Spleen (tissue), 11 donors: ENCODE measurements around the gene ERBB4. TPM values are rescaled to one million over a fixed set of nuclear protein-coding genes. Genes with fewer than 3 reads are reported as not detected.

Source experiments
- DNase-seq: peaks from one replicate; pipeline ENCODE4 v3.0.0-alpha.2; 2020
- H3K27ac ChIP-seq, 8 donors: fragments of 200-600 bp; sonication (generic) in 7 of 8; 1 replicate in 4 of 8; 2 replicates in 4 of 8; pipeline versions ENCODE4 v1.5.0 to v1.8.0; 2016 to 2021; ENCODE audit warnings: inconsistent platforms in 4 of 8, mild to moderate bottlenecking in 4 of 8, moderate library complexity in 1 of 8
- H3K27me3 ChIP-seq, 7 donors: fragments of 200-600 bp; sonication (generic) in 6 of 7; replicated peaks in 1 of 7; 1 replicate in 4 of 7; 2 replicates in 3 of 7; pipeline versions ENCODE4 v1.5.0 to v1.8.0; 2016 to 2021; ENCODE audit warnings: inconsistent platforms in 3 of 7, mild to moderate bottlenecking in 1 of 7
- H3K36me3 ChIP-seq, 6 donors: fragments of 200-600 bp; sonication (generic) in 5 of 6; 1 replicate in 4 of 6; 2 replicates in 2 of 6; pipeline versions ENCODE4 v1.5.0 to v1.8.0; 2016 to 2021; ENCODE audit warnings: inconsistent platforms in 2 of 6
- H3K4me1 ChIP-seq, 6 donors: fragments of 200-600 bp; sonication (generic) in 5 of 6; 1 replicate in 3 of 6; 2 replicates in 3 of 6; pipeline versions ENCODE4 v1.5.0 to v1.8.0; 2016 to 2021; ENCODE audit warnings: inconsistent platforms in 3 of 6
- H3K4me3 ChIP-seq, 8 donors: fragments of 200-600 bp; sonication (generic) in 7 of 8; 1 replicate in 4 of 8; 2 replicates in 4 of 8; pipeline versions ENCODE4 v1.5.0 to v1.8.0; 2016 to 2021; ENCODE audit warnings: inconsistent platforms in 4 of 8, mild to moderate bottlenecking in 4 of 8, moderate library complexity in 2 of 8
- H3K9me3 ChIP-seq, 8 donors: fragments of 200-600 bp; sonication (generic) in 7 of 8; 1 replicate in 4 of 8; 2 replicates in 4 of 8; pipeline versions ENCODE4 v1.5.0 to v1.8.0; 2016 to 2021; ENCODE audit warnings: inconsistent platforms in 4 of 8
- POLR2A ChIP-seq, 3 donors: fragments of 450-650 bp; IDR thresholded peaks; one replicate each; pipeline ENCODE4 v1.5.1; 2017; ENCODE audit warnings: antibody characterized with exemption in 3 of 3, mild to moderate bottlenecking in 1 of 3
- POLR2AphosphoS5 ChIP-seq, 3 donors: sonication (generic); formaldehyde crosslinking; IDR thresholded peaks; one replicate each; pipeline ENCODE4 v1.5.1; 2017; ENCODE audit warnings: antibody characterized with exemption in 3 of 3
- WGBS, 5 donors: extraction: QIAGEN DNeasy Blood & Tissue Kit in 3 of 5; methylation state at CpG; one replicate each; pipeline versions ENCODE4 v1.1.5 to v1.1.7; 2013 to 2018; 5-methylcytosine and 5-hydroxymethylcytosine counted together
- intact Hi-C: fragments of 100-400 bp; cut with DNase I; formaldehyde crosslinking; loops from one replicate; pipeline ENCODE4 v1.15.0; 2023; ENCODE audit warnings: low total_unique reads
- polyA plus RNA-seq, 3 donors: library from polyadenylated mRNA; stranded (reverse); fragments of 200-250 nt; gene quantifications; one replicate each; pipeline ENCODE4 v1.2.1, GENCODE V29; 2013
- total RNA-seq, 7 donors: library from RNA; depleted of rRNA in 3 of 7; stranded (reverse); fragments of >200 nt in 3 of 7; fragmentation: NEBNext Ultra II Directional in 4 of 7; extraction: Animal tissue kit (Norgen Biotek cat#: 25700) in 4 of 7; gene quantifications; one replicate each; pipeline versions ENCODE4 v1.1.0 to v1.2.1, GENCODE V29; 2016 to 2021
- TF ChIP-seq, protein P1 (sequence below), 11 experiments: fragments of 200-600 bp in 7 of 11; fragments of 450-650 bp in 4 of 11; sonication (generic) in 4 of 11; IDR thresholded peaks in 8 of 11; conservative IDR thresholded peaks in 3 of 11; 1 replicate in 7 of 11; 2 replicates in 4 of 11; pipeline versions ENCODE4 v1.4.0 to v1.8.0; 2016 to 2021; ENCODE audit warnings: antibody characterized with exemption in 11 of 11, inconsistent platforms in 4 of 11, mild to moderate bottlenecking in 1 of 11
- donor health status: healthy with polysubstance abuse.
- donor health status: DM: no; HTN: no; CAD: no; lungs with moderate emphysema.
- donor health status: DM: no; HTN: no; CAD: no.
- donor health status: Bipolar disorder and iron deficiency.
- donor health status: healthy.
- donor health status: DM: no; HTN: no; CAD: no.
- donor health status: DM: yes; HTN: yes; CAD: no.

The ERBB4 gene
- total and polyA plus RNA-seq, 10 donors: under 0.01 to 1.4 (median 0.35) TPM

DNA sequence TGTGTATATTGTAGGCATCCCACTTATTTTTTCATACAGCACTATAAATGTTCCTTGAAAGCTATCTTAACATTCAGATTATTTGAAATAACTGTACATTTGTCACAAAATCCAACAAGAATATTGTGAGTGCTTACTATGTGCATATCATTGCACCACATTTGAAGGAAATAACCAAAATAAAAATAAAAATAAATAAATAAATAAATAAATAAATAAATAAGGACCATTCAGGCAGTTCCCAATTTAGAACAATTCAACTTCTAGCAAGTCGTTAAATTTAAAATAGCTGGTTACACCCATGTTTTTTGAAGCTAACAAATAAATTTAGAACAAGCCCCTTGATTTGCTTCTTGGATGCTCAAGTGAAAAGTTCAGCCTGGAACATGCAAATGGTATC lies 548.3 kb downstream of the ERBB4 start:
- intact Hi-C loops: no loop called here
- WGBS, 5 donors: 75 to 87% (median 84%) methylated on average over 1 of the region's 1 CpG
- TF ChIP-seq POLR2AphosphoS5 (IDR thresholded peaks at IDR 0.05) (no peak), POLR2A (IDR thresholded peaks at IDR 0.05) (no peak)
- TF ChIP-seq, protein P1, sequence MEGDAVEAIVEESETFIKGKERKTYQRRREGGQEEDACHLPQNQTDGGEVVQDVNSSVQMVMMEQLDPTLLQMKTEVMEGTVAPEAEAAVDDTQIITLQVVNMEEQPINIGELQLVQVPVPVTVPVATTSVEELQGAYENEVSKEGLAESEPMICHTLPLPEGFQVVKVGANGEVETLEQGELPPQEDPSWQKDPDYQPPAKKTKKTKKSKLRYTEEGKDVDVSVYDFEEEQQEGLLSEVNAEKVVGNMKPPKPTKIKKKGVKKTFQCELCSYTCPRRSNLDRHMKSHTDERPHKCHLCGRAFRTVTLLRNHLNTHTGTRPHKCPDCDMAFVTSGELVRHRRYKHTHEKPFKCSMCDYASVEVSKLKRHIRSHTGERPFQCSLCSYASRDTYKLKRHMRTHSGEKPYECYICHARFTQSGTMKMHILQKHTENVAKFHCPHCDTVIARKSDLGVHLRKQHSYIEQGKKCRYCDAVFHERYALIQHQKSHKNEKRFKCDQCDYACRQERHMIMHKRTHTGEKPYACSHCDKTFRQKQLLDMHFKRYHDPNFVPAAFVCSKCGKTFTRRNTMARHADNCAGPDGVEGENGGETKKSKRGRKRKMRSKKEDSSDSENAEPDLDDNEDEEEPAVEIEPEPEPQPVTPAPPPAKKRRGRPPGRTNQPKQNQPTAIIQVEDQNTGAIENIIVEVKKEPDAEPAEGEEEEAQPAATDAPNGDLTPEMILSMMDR (IDR thresholded peaks at IDR 0.05 in 8 of 11, conservative IDR thresholded peaks at IDR 0.05 in 3 of 11): no peak
- Histone ChIP-seq H3K4me3 (no peak overlapping the region), H3K36me3 (no peaks in the 10 kb centered on the region), H3K9me3 (no peaks in the 10 kb centered on the region), H3K27ac (no peak overlapping the region), H3K27me3 (no peaks in the 10 kb centered on the region), H3K4me1 (no peaks in the 10 kb centered on the region)
- no peak for DNase-seq

- H3K9me3 ChIP-seq: no peaks in the 10 kb centered on the region
- WGBS, 5 donors: 41 to 49% (median 45%) methylated on average over 2 of the region's 2 CpGs
- no peak for DNase-seq
- H3K36me3 ChIP-seq: no peaks in the 10 kb centered on the region
- no peaks in the 10 kb centered on the region for H3K27me3 ChIP-seq
- no peak overlapping the region for H3K27ac ChIP-seq
- no peak overlapping the region for H3K4me3 ChIP-seq
- intact Hi-C loops: no loop called here
- TF ChIP-seq, protein P1 (IDR thresholded peaks at IDR 0.05 in 8 of 11, conservative IDR thresholded peaks at IDR 0.05 in 3 of 11): no peak
- TF ChIP-seq POLR2A (IDR thresholded peaks at IDR 0.05) (no peak), POLR2AphosphoS5 (IDR thresholded peaks at IDR 0.05) (no peak)
- no peaks in the 10 kb centered on the region for H3K4me1 ChIP-seq
Observed at GRCh38 chr2:211986313-211986712, 552.3 kb downstream of the ERBB4 start.

DNA sequence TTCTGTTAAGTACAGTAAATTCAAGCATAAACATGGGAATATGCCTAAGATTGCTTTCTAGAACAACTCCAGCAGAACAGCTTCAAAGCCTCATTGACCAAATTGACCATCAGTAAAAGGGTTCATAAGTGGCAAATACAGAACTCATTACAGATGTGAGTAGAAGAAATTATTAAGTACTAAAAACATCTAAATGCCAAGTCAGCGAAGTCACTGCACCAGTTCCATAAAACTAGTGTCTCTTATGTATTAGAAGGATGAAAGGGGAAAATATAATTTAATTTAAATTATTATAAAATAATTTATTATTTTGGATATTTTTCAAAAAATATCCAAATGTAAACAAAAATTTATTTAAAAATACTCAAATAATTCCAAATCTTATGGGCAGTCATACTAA lies 553.2 kb downstream of the ERBB4 start:
- 62 to 76% (median 71%) methylated on average over 1 of the region's 1 CpG for WGBS, 5 donors
- no peak for TF ChIP-seq POLR2A (IDR thresholded peaks at IDR 0.05)
- no peak for TF ChIP-seq POLR2AphosphoS5 (IDR thresholded peaks at IDR 0.05)
- TF ChIP-seq, protein P1 (IDR thresholded peaks at IDR 0.05 in 8 of 11, conservative IDR thresholded peaks at IDR 0.05 in 3 of 11): no peak
- intact Hi-C loops: no loop called here

DNA sequence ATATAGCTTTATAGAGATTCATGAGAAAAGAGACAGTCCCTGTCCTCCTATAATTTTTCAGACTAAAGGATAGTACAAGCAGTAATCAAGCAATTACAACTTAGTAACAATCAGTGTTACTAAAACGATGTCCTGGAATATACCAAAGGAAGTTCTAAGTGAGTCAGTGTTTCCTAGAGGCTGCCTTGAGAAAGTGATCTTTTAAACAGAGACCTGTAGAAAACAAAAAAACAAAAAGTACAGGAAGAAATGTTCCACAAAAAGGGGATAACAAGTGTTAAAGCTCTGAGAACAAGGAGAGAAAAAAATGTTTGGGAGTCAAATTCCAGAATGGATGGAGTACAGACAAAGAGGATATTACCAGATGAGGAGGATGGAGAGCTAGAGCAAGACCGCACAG lies 556.4 kb downstream of the ERBB4 start:
- H3K4me3 ChIP-seq: no peak overlapping the region
- no peak overlapping the region for H3K27ac ChIP-seq
- no peak for DNase-seq
- no peaks in the 10 kb centered on the region for H3K4me1 ChIP-seq
- 49 to 71% (median 62%) methylated on average over 2 of the region's 2 CpGs for WGBS, 5 donors
- H3K27me3 ChIP-seq: no peaks in the 10 kb centered on the region
- no peaks in the 10 kb centered on the region for H3K36me3 ChIP-seq
- intact Hi-C loops: no loop called here
- TF ChIP-seq POLR2AphosphoS5 (IDR thresholded peaks at IDR 0.05) (no peak), POLR2A (IDR thresholded peaks at IDR 0.05) (no peak)
- TF ChIP-seq, protein P1 (IDR thresholded peaks at IDR 0.05 in 8 of 11, conservative IDR thresholded peaks at IDR 0.05 in 3 of 11): no peak
- H3K9me3 ChIP-seq: no peaks in the 10 kb centered on the region

More for the DNA sequence above, 553.2 kb downstream of the ERBB4 start:
- H3K36me3 ChIP-seq: no peaks in the 10 kb centered on the region
- no peaks in the 10 kb centered on the region for H3K27me3 ChIP-seq
- no peak overlapping the region for H3K27ac ChIP-seq
- H3K9me3 ChIP-seq: no peaks in the 10 kb centered on the region
- H3K4me1 ChIP-seq: no peaks in the 10 kb centered on the region
- no peak for DNase-seq
- no peak overlapping the region for H3K4me3 ChIP-seq
